DMS79 (cell line): ENCODE measurements around the gene FSD1L.
"Not testable (repeated sequence)": the region's sequence is repeated elsewhere in the genome, so short reads cannot be mapped to it uniquely, and the experiment has no call there.

ENCODE experiments used
- DNase-seq: peaks from one replicate; lab custom pipeline; 2025; lab: John Stamatoyannopoulos, UW

FSD1L gene

DNA sequence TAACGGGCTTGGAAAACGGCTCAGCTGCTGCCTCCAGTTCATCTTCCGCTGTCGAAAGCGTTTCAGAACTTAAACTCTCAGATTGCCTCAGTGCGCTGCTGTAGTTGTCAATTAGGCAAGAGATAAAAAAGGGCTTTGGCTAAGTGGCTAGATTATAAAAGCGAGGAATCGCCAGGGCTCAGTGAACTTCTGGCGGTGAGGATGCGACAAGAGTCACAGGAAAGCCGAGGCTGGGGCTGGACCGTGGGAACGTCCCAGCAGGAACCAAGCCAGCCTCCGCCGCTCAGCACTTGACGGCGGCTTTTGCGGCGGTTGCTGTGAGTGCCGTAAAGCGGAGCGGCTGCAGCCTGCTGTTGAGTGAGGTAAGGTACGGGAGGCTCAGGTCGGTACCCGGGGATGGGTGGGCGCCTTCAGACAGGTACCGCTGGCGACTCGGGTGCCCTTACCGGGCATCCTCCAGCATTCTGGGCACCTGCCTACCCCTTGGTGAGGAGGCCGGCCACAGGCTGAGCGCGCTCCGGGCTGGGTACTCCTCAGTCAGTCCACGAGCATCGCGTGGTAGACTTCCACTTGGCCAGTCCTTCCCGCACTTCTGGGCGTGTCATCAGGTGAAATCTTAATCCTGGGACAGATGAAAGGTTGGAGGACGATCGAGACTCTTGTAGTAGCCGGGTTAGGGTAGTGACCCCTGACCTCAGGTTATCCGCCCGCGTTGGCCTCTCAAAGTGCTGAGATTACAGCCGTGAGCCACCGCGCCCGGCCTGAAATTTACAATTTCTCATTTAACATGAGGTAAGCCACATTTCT is 110.2 kb downstream of the FSD1L start, which contains the start of gene FKTN:
FKTN (plus strand) TSS at position 328 of the 807 bp plus-strand sequence. CDS start 16,902 bp downstream, outside the sequence.
- peak; percentile 22 for DNase-seq

DNA sequence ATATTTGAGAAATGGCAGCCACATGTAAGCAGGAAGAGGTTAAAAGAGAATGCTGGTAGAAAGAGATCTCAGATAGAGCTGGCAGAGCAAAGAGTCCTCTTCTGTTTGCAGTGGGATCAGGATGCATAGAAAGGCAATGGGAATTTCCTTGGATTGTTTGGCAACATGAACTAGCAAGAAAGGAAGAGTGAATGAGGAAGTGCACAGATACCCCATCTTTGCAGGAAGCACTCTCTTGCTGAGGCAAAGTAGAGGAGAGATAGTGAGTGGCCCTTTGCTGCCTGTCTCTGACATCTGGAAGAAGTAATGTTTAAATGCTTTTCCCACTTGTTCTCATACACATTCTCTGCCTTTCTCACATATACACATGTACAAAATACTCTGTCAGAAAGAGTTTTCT is 124.6 kb downstream of the FSD1L start:
- DNase-seq: no peak

DNA sequence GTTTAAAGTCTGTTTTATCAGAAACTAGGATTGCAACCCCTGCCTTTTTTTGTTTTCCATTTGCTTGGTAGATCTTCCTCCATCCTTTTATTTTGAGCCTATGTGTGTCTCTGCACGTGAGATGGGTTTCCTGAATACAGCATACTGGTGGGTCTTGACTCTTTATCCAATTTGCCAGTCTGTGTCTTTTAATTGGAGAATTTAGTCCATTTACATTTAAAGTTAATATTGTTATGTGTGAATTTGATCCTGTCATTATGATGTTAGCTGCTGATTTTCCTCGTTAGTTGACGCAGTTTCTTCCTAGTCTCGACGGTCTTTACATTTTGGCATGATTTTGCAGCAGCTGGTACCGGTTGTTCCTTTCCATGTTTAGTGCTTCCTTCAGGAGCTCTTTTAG is 132.1 kb downstream of the FSD1L start:
- not testable (repeated sequence) for DNase-seq

DNA sequence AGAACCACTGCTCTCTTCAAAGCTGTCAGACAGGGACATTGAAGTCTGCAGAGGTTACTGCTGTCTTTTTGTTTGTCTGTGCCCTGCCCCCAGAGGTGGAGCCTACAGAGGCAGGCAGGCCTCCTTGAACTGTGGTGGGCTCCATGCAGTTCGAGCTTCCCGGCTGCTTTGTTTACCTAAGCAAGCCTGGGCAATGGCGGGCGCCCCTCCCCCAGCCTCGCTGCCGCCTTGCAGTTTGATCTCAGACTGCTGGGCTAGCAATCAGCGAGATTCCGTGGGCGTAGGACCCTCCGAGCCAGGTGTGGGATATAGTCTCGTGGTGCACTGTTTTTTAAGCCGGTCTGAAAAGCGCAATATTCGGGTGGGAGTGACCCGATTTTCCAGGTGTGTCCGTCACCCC is 133.7 kb downstream of the FSD1L start:
- DNase-seq: not testable (repeated sequence)

DNA sequence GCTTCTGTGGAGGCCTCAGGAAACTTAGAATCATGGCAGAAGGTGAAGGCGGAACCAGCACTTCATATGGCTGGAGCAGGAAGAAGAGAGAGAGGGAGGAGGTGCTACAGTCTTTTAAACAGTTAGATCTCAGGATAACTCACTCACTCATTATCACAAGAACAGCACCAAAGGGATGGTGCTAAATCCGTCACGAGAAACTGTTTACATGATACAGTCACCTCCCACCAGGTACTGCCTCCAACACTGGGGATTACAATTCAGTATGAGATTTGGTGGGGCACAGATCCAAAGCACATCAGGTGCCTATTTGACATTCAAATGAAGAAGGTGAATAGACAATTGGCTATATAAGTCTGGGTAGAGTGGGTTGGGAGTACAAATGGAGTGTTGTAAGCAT is 145.3 kb downstream of the FSD1L start:
- no peak for DNase-seq
